Measurements from ENCODE around the gene MACROH2A1.
"Not testable (repeated sequence)": the region's sequence is repeated elsewhere in the genome, so short reads cannot be mapped to it uniquely, and the experiment has no call there.

Gene MACROH2A1

DNA sequence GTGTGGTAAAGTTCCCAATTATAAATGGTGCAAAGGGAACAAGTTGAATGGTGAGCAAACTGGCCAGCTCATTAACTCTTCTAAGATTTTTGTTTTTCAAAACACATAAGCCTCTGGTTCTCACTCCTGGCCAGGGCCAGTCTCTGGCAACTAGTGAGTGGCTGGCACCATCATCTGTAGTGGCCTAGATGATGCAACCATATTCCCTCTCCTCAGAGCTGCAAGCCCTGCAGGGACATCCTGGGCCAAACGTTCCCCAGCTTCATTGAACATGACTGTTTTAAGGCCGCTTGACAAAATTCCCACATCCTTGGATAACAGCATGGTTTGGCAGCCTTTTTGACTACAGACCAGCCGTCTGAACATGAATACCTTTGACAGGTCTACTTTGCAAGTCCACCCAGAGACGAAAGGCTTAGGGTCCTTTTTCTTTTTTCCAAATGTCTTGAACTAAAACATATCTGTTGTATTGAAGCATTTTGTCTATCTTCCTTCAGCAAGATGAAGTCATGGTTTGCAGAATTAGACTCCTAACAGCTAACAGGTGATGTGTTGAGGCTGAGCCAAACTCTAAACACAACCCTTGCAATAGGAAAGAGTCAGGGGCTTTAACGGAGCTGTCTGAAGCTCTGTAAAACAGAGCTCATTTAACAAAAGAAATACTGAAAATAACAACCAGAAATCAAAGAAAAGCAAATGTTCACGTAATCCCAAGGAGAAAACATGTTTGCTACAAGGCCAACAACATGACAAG lies 23.8 kb downstream of the MACROH2A1 start:
- DNase-seq, result no peak

DNA sequence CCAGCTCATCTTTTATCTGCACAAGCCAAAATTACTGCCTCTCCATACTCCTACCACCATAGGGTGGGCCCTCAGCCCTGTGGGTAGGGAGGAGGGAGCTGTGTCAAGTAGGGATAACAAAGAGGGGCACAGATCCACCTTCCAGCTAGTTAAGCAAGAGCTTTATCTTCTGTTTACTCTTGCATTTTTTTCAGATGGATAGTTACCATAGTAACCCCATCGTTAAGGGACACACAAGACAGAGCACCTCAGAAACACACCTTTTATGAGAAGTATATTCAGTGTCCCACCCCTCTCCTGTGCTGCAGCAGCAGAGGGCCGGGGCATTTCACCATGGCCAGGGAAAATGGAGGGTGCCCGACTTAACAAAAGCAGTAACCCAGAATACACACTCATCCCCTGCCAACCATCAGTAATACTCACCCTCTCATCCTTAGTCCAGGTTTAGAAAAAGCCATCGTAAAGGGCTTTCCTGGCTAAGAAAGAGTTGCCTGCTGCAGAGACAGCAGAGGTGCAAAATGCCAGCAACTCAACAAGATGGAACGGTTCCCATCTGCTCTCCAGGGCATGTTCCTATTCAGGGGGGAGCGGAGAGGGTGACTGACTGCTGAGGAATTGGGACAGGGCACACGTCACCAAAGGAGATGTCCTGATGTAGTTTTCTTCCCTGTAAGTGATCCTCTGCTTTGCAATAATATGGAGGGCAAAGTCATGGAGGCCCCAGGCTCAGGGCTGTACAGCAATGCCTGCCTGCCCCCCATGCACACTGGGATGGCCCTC lies 25.1 kb downstream of the MACROH2A1 start:
- no peak for DNase-seq

DNA sequence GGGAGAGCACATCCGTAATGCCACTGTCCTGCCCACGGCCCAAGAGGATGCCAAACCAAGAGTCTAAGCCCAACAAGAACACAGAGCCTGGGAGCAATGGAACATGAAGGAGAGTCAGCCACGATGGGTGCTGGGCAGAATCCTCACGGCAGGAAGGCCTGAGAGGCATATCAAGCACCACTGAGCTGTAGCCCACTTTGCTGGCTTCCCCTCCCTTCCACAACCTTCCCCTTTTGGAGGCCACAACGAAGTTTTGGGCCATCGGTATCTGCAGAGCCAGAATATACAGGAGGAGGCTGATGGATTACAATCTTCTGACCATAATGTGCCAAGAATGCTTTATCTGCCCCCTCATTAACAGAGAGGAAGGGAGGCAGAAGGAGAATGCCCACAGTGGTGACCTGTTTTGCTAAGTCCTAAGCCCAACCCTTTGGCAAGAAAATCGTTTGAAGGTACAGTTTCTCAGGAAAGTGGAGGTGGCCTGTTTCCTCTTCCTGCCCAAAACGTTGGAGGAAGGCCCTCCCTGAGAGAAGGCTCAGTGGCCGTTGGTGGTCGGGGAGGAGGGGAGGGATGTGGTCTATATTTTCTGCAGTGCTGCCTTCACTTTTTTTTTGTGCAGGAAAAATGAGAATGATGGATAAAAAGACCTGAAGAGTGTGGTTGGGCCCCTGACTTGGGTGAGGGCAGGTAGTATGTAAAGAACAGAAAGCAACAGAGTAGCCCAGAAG lies 26.2 kb downstream of the MACROH2A1 start:
- no peak for DNase-seq

DNA sequence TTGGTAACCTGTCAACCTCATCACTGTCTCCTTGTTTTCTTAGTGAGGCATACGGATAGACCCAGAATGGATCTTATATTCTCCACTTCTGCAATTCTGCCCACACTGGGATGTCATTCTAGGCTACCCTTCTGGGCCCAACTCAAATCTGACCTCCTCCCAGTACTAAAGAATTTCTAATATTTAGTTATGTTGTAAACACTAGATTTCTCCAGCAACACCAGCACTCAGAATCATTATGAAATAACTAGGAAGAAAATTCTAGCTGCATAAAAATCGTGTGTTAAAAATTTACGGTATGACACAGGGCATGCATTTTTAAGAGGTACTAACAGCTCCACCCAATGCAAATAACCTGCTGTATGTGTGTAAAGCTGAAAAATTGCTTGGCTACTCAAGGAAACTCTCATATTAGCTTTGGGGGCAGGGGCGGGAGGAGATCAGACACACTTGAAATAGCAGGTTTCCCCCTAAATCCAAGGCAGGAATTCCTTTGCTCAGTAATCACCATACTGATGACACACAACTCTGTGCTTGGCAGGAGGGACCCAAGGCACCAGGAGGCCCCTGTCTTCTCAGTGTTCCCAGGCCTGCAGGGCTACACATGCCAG lies 27.3 kb downstream of the MACROH2A1 start:
- DNase-seq, result no peak

DNA sequence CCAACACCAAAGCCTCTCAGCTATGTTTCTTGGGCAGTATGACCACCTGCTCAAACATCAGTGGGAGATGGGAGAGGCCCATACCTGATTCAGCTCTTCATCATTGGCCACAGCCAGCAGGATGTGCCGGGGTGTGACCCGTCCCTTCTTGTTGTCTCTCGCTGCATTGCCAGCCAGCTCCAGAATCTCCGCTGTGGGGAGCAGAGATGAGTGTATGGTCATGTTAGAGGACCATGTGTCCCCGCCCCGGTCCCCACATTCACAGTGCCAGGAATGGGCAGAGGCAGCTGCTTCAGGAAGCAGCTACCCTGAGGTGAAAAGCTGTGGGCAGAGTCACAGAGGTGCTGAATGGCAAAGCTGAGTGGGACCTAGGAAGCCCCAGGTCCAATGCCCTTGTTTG lies 29.1 kb downstream of the MACROH2A1 start:
- DNase-seq, result no peak

DNA sequence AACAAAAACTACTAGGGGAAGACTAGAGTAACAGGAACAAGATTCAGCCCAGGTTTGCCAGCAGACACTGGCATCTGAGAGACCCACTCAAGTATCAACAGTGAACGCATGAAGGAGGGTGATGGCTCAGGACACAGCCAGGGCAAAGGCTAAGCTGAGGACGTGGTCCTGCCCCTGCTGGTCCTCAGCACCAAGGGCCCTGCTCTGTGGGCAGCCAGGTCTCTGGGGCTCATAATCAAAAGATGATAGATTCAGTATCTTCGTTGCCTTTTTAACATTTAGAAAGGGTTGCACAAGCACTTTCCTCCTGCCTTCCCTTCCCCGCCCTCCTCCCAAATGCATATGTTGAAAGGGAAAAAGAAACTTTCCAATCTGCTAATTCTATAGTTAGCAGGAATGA lies 31.5 kb downstream of the MACROH2A1 start:
- no peak for DNase-seq

DNA sequence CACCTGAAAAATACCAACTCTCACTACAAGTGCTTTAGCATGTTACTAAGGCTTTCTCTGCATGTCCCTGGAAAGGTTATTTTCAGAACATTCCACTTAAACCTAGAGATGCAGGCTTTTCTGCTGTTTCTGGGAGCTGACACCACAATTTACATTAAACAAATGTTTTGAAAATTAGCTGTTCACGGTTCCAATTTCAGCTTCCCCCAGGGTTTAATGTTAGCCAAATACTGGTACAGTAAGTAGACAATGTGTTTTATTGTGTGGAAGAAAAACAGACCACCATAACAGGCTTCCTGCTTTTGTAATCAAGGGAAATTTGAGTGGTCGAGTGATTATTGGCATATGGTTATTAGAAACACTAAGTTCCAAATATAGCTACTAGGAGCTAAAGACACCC lies 32.0 kb downstream of the MACROH2A1 start:
- no peak for DNase-seq

DNA sequence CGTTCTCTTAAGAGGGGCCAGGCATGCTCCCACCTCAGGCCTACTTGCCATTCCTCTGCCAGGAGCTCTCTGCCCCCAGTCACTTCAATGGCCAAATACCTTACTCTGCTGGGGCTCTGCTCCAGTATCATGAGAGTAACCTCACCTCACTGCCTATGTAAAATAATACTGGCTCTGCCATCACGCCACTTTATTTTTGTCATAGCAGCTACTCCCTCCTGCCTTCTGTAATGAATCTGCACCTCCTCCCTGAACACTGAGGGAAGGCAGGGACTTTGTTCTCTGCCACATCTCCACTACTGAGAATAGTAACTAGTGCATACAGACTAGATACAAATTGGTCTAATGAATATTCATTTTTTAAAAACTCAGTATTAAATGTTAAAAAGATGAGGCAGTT lies 33.8 kb downstream of the MACROH2A1 start:
- DNase-seq, result no peak

DNA sequence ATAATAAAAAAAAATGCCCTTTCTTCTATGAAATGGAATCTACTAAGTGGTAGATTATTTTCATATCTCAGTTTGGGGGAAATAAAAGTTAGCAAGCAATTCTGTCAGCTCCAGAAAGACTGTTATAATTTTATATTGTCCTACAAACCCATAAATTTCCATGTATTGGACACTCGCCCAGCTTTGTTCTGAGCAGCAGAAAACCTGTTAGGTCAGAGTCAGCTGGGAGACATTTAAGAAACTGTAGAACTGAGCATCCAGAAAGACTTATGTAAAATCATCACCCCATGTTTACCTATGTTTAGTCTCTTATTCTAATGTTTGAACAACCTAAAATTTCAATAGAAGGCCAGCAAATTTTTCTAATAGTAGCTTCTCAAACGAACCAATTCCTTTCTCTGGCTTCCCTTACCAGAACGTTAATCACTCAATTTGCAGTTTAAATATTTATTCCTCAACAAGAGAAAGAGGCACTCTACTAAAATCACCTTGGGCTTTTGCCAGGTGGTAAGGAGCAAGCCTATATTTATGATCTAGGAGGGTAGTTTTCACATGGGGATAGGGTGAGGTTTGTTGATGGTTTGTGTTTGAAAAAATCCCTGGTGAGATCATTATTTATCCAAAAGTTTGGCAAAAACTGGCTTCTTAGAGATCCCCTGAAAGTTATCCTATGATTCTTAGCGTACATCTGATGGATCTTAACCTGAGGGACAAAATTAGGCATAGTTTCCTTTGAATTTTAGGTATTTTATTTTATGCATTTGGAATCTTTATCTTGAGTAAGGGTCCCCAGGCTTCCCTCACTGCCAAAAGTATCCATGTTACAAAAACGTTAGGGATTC lies 34.4 kb downstream of the MACROH2A1 start:
- no peak for DNase-seq

DNA sequence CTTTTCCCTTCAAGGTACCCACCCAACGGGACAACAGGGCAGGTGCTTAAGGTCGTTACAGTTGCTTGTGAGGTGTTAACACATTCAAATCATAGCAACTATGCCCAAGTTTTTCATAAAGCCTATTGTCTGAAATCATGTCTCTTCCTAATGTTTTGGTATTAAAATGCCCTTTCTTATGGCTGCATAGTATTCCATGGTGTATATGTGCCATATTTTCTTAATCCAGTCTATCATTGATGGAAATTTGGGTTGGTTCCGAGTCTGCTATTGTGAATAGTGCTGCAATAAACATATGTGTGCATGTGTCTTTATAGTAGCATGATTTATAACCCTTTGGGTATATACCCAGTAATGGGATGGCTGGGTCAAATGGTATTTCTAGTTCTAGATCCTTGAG lies 35.7 kb downstream of the MACROH2A1 start:
- DNase-seq, result not testable (repeated sequence)

DNA sequence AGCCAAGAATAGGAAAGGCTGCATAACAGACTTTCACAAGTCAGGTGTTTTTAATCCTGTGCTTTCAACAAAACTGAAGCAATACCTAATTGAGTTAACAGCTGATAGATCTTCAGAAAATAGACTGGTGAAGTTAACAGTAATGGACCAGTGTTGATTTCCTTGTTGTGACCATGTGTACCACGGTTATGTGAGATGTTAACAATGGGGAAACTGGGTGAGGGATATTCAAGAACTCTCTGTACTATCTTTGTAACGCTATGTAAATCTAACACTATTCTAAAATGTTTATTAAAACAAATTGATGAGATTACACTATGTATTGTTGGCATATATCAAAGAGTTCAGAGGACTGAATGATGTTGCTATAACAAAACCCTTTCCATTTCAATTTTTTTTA lies 36.9 kb downstream of the MACROH2A1 start:
- no peak for DNase-seq

DNA sequence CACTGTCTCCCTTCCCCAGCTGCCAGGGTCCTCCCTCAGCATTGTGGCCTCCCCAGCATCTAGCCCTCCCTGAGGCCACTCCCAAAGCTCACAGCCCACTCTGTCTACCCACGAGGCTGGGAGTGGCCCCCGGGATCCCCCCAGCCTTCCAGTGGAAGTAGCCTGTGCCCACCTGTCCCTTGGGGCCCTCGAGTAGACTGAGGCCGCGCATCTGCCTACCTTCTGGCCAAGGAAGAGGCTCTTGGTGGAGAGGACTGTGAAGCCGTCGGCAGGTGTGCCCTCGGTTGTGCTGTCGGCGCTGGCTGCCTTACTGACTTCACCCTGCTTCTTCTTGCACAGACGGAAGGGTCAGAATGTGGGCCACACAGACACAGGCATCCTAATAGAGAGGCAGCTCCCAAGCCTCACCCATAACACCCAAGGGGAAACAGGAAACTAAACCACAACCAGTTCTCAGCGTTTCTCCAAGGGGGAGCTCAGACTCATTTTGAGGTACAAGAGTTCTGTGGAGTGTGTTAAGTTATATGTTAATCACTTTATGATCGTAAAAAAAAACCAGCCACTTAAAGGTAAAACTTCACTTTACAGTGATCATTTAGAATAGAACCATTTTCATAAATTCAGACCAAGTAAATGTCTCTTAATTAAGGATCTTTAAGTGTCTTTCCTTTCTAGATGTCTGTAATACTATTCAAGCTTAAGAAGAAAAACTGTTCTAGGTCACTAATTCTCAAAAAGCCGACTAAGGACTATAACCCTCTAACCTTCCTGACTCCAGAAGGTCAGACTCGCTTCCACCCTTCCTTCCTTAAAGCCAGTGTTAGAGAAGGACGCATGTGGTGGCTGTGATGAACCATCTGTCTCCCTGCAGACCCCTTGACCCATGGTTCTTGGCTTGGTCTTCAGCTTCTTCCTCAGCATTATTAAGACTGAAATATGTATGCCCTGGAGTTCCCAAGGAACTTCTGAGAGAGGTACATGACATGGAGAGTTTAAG lies 38.5 kb downstream of the MACROH2A1 start:
- DNase-seq, result no peak

DNA sequence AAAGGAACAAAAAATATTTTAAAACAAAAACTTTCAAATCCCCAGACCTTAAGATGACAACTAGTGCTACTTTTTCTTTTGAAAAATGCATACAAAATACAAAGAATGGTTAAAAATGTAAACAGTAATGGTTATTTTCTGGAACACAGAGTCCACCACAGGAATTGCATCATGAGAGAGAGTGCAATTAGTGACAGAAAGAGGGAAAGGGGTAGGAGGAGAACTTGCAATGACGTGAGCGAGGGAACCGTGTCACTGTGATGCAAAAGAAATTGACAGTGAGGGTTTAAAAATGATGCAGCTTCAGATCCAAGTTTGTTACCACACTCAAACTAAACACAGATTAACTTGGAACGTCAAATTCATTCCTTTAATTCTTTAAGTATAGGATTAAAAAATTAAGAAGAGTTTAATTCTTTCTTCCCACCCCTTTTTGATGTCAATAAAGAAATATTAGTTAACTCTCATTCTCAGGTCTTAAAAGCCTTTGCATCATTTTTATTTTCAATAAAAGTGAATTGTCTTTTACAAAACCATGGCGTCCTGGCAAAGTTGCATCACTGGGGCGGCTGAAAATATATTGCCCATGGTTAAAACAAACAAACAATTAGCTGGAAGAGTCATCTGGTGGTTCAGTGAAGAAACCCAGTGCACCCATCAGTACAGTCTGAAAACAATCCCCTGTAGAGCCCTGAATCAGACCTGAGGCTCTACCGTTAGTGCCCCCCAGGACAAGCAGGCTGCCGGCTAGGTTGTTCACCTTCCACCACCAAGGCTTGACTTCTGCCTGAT lies 39.5 kb downstream of the MACROH2A1 start:
- DNase-seq, result no peak

DNA sequence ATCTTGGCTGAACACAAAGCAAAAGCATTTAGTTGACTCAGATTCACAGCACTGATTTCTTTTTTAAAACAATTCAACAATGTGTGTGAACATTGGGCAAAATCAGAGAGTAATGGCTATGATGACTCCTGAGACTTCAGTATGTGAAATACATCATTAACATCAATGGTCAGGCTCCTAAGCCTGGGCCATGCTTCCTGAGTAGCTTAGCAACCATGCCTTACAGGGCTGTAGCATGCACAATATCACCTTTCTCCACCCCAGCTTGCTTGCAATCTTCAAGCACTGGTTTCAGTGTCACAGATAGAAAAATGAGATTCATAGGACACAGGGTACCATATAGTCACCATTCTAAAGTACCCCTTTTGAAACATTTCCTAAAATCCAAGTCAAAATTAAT lies 41.3 kb downstream of the MACROH2A1 start:
- DNase-seq, result no peak

DNA sequence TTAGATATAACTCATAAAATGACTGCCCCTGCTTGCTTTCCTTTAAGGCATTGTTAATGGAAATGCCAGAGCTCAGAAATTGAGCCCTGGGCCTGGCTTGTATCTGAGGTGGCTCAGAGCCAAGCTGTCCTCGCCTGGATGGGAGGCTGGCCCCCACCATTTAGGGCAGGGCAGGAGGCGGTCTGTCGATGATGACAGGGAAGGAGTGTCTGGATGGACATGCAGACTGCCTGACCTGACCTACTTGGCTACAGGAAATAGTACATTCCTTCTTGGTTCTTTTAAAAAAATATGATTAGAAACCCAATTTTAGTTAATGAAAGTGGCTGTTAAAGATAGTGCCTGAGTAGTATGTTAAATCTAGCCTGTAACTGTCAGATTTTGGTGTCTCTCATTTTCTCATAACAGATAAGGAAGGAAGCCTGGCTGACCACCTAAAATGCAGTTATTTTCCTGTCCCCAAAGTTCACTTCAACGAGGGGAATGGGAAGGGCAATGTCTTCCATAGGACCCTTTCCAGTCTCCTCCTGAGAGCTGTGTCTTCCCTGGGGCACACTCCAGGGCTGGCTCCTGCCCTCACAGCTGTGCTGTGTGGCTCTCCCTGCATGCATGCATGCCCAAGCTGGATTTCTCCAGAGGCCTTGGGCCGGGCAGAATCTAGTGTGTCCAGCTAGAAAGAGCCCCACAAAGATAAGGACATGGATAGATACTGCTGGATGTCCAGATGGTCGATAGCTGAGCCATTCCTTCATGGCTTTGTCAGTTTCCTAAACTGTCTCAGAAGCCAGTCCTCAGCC lies 42.3 kb downstream of the MACROH2A1 start:
- DNase-seq, result no peak

DNA sequence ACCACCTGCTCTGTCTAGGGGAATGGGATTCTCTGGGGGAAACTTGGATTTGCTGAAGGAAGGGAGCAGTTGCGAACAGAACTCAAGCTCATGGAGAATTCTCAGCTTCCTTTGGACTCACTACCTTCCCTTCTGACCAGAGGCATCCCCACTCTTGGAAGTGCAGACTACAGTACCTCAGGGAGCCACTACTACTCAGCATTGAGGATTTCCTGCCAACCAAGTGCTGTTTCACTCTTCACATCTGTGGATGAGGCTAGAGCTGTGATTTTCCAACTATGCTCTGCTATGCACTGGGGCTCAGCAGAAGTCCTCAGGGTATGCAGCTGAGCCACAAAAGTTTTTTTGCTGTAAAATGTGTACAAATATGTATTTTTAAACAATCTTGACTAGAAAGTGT lies 43.9 kb downstream of the MACROH2A1 start:
- no peak for DNase-seq

DNA sequence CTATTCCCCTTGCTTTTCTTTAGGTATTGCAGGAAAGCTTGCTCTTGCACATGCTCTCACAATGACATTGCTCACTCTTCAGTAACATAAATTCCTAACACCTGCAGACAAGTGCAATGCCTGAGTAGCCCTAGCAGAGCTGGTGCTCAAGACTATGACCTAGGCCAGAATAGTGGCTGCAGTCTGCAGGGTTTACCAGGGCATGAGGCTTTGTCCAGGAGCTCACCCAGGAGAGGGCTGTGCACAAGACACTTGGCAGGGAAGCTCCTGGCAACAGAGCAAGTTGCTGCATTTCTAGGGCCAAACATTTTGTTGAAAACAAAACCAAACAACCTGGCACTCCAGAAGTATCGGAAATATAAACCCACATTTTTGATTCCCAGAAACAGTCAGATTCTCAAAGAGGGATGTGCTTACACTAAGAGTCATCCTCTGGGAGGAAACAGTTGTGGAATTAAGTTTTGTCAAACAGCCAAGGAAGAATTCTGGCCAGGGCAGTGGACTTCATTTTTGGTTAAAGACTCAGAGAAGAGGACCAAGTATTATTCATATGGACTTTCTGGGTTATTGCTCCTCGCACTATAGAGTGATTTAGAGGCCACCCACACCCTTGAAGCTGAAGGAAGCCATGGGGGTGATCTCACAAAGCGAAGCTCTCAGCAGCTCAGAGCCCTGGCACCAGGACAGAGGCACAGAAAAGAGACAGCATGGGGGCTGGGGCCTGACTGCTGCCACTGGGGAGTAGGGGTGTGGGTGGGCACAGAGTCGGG lies 44.9 kb downstream of the MACROH2A1 start:
- DNase-seq, result no peak

DNA sequence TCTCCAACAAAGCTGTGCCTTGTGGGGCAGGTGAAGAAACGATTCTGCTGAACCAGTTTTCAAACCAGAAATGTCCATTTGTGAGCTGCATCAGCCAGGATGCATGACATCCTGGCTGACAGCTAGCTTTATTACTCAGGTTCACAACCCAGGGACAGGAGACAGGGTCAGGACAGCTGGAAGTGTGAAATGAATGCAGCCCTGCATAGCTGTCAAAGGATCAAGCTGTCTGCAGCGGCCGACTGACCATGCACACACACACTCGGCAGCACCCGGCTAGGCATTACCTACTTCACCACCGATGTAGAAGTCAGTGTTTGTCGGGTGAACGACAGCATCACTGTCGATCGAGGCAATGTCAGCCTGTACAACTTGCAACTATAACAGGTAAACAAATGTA lies 48.5 kb downstream of the MACROH2A1 start:
- no peak for DNase-seq

DNA sequence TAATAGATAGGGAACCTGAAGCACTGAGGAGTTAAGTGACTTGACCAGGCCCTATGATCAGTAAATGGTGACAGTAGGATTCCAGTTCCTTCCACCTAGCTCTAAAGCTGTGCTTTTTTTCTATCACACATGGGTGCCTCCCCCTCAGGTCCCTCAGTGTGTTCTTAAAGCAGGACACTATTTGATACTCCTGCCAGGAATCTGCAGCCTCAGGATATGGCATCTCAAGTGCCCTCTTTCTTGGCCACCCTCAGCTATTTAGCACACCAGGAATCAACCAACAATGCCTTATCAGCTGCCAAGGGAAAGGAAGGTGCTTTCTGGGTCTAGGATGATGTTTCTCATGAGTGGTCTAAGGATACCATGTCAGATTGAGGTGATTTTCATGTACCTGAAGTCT lies 49.1 kb downstream of the MACROH2A1 start:
- no peak for DNase-seq

Data from retina (tissue), 1 donor.